Activated T-cell treated with anti-CD3 and anti-CD28 coated beads for 1 hour (primary cell): Measurements from ENCODE around the gene MYO1A.
"Not testable (repeated sequence)": the region's sequence is repeated elsewhere in the genome, so short reads cannot be mapped to it uniquely, and the experiment has no call there.

ENCODE experiments used
- DNase-seq: peaks from one replicate; pipeline ENCODE4 v3.0.0-alpha.2; 2020; ENCODE audit warnings: low read depth

MYO1A gene

DNA sequence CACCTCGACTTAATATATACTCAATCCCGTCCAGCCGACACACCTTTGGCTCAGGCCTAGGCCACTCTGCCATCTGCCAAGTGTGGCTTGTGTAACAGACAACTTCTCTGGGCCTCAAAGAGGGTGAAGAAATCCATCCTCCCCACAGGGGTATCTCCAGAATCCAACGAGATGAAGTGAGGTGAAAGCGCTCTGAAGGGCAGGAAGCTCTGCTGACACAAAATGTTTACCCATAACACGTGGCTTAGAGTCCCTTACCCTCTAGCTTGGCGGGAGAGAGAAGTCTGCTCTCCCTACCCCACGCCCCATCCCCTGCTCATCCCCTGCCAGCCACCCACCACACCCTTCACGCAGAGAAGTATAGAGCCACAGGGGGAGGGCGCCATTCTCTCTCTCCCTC is 56.6 kb downstream of the MYO1A start:
- DNase-seq: no peak

GRCh38 chr12:56991319-56992246 is 58.3 kb downstream of the MYO1A start:
- DNase-seq: no peak

- DNase-seq: no peak
Observed at GRCh38 chr12:56990648-56991318, 59.1 kb downstream of the MYO1A start.

GRCh38 chr12:56989861-56990610 is 59.9 kb downstream of the MYO1A start:
- DNase-seq: no peak

GRCh38 chr12:56988207-56988739 is 61.7 kb downstream of the MYO1A start:
- DNase-seq: no peak

DNA sequence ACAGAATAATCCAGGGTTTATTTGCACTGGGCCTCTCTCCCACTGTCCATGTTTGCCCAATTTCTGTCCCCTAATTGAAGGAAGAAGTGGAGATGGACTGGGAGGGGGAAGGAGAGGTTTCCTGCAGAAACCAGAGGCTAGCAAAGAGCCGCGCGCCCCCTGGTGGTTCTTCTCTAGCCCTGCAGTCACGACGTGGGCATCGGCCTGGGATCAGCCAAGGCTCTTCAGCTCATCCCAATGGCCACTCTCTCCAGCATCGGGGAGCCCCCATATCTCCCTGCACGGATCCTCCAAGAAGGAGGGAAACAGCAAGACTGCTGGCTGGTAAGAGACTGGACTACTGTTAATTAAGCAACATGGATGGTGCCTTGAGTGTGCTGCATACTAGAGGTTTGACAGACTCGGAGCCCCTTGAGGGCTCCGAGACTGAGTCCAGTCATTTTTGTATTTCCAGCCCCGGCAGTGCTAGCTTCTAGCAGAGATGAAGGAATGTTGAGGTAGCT is 62.3 kb downstream of the MYO1A start:
- DNase-seq: peak; percentile 72

DNA sequence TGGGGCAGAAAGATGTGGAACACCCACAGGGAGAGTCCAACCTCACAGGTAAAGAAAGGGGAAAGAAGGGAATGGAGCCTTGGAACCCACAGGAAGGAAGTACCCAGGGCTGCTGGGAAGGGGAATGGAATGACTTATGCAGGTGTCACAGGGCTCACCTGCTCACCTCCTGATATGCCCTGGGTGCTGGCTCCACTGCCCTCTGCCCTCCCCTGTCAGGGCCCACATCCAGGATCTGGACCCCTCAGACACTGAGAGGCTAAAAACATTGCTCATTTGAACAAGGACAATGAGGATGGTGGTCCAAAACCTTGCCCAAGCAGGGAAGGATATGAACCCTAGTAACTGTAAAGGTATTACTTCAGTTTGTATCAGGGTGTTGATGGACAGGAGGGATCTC is 62.9 kb downstream of the MYO1A start:
- DNase-seq: no peak

DNA sequence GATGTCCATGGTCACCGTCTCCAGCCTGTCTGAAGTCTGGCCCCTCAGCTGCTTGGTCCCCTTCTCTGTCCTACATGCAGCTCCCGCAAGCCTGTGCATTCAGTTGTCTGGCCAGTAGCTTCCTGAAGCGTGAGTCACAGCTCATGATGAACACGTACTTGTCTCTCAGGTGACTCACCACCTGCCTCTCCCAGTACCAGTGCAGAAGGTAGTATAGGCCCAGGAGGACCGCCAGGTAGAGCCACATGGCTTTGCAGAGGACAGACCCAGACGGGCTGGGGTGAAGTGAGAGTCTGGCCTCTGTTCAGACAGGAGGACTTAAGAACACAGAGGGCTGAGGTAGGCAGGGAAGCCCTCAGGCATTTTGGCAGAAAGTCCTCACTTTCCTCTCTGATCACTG is 64.2 kb downstream of the MYO1A start:
- not testable (repeated sequence) for DNase-seq

DNA sequence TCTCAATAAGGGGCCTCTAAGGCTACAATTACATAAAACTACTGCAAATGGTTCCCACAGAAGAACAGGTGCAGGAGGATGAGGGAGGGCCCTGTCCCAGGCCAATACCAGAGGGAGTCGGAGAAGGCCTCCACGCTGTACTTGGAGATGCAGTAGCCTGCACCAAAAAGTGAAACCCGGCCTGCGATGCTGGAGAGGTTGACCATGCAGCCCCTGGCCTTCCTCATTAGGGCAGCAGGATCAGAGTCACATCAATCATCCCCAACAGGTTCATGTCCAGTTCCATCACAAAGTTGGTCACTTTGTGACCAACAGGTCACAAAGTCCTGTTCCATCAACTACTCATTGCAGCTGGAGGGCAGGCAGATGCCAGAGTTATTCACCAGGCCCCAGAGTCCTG is 66.5 kb downstream of the MYO1A start:
- DNase-seq: no peak

- DNase-seq: not testable (repeated sequence)
Observed at GRCh38 chr12:56982578-56983236, 67.2 kb downstream of the MYO1A start.

DNA sequence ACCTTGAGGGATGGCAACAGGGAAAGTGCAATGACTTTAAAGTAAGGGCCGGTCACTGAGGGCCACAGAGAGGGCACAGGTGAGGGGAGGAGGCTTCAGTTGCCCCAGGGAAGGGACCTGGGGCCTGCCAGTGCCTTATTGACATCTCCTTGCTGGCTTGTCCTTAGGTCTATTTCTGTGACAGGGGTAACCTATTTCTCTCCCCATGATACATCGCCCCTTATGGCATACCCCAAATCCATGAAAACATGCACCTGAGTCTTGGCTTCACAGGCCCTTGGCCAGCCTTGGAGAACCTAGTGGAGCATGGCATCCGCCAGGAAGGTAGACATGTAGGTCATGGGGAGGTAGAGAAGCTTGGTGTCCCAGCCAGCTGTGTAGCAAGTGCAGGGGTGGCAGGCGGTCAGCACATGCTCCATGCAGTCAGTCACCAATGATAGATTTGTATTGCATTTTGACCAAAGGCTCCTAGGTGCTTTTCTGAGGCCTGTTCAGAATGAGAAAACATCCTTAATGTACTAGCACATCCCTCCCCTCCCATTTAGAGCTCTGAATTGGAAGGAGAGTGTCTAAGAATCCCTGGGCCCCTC is 68.9 kb downstream of the MYO1A start:
- no peak for DNase-seq

DNA sequence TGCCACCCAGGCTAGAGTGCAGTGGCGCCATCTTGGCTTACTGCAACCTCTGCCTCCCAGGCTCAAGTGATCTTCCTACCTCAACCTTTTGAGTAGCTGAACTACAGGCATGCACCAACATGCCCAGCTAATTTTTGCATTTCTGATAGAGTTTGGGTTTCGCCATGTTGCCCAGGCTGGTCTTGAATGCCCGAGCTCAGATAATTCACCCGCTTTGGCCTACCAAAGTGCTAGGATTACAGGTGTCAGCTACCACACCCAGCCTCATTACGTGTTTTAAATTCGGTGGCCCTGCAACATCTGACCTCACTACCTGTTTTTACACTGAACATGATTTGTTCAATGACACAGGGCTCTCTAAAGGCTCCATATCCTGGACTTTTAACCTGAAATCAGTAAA is 69.7 kb downstream of the MYO1A start:
- no peak for DNase-seq

- DNase-seq: no peak
Observed at GRCh38 chr12:56979628-56980027, 70.3 kb downstream of the MYO1A start.
